Measurements from ENCODE around the gene TESMIN.

- TF ChIP-seq, protein P1, sequence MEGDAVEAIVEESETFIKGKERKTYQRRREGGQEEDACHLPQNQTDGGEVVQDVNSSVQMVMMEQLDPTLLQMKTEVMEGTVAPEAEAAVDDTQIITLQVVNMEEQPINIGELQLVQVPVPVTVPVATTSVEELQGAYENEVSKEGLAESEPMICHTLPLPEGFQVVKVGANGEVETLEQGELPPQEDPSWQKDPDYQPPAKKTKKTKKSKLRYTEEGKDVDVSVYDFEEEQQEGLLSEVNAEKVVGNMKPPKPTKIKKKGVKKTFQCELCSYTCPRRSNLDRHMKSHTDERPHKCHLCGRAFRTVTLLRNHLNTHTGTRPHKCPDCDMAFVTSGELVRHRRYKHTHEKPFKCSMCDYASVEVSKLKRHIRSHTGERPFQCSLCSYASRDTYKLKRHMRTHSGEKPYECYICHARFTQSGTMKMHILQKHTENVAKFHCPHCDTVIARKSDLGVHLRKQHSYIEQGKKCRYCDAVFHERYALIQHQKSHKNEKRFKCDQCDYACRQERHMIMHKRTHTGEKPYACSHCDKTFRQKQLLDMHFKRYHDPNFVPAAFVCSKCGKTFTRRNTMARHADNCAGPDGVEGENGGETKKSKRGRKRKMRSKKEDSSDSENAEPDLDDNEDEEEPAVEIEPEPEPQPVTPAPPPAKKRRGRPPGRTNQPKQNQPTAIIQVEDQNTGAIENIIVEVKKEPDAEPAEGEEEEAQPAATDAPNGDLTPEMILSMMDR (IDR thresholded peaks at IDR 0.05; ENCODE audit: low read length) = no peak
- no peak for TF ChIP-seq EZH2 (optimal IDR thresholded peaks at IDR 0.05; ENCODE audit: low read depth, low read length)
These were observed 59.2 kb downstream of the TESMIN start for GRCh38 chr11:68692115-68692514.
